ENCODE measurements around the gene HCN2.

Gene HCN2

GRCh38 chr19:570937-571565, 18.6 kb upstream of the HCN2 start:
- DNase-seq = no peak

- DNase-seq = no peak
These were observed 18.1 kb upstream of the HCN2 start for GRCh38 chr19:571566-571974.

GRCh38 chr19:572140-572742, 17.4 kb upstream of the HCN2 start, which contains the start of gene BSG:
TSS of gene BSG (plus strand) at chr19:572596. CDS start at chr19:572635, 39 bp downstream.
- DNase-seq = peak; percentile 48 to 98 (median 94)

GRCh38 chr19:572743-573518, 16.8 kb upstream of the HCN2 start:
- peak in 6 of 58 donors; percentile 23 to 52 (median 45) for DNase-seq

GRCh38 chr19:573519-573825, 16.2 kb upstream of the HCN2 start:
- no peak for DNase-seq

- peak in 37 of 58 donors; percentile 28 to 77 (median 49) for DNase-seq
These were observed 14.8 kb upstream of the HCN2 start for GRCh38 chr19:574658-575526.

GRCh38 chr19:575527-576506, 13.9 kb upstream of the HCN2 start:
- DNase-seq = peak in 46 of 58 donors; percentile 13 to 79 (median 44)

- no peak for DNase-seq
These were observed 12.8 kb upstream of the HCN2 start for GRCh38 chr19:576768-577438.

- no peak for DNase-seq
These were observed 12.0 kb upstream of the HCN2 start for GRCh38 chr19:577439-578392.

- no peak for DNase-seq
These were observed 10.4 kb upstream of the HCN2 start for GRCh38 chr19:579111-579841.

- DNase-seq = no peak
These were observed 9.9 kb upstream of the HCN2 start for GRCh38 chr19:579842-580155.

- no peak for DNase-seq
These were observed 9.3 kb upstream of the HCN2 start for GRCh38 chr19:580274-580835.

- no peak for DNase-seq
These were observed 8.1 kb upstream of the HCN2 start for GRCh38 chr19:581399-582111.

GRCh38 chr19:582497-583197, 7.0 kb upstream of the HCN2 start:
- no peak for DNase-seq

GRCh38 chr19:583198-583967, 6.3 kb upstream of the HCN2 start:
- no peak for DNase-seq

- no peak for DNase-seq
These were observed 5.8 kb upstream of the HCN2 start for GRCh38 chr19:583968-584239.

All from anterior cingulate cortex (tissue), 58 donors.